H1 (cell line): Measurements from ENCODE around the gene MBIP. TPM values are rescaled to one million over a fixed set of nuclear protein-coding genes. Genes with fewer than 3 reads are reported as not detected.

Experiments used
- CTCF ChIA-PET: fragments of 300-600 bp; sonication (Branson Sonifier 250); formaldehyde crosslinking; loops from one replicate; lab custom pipeline; 2021; ENCODE audit not compliant: partially characterized antibody; lab: Charles Lee
- POLR2A ChIA-PET: fragments of 300-600 bp; sonication (Branson Sonifier 250); formaldehyde crosslinking; loops from one replicate; lab custom pipeline; 2021; ENCODE audit warnings: inconsistent platforms; ENCODE audit not compliant: partially characterized antibody; lab: Charles Lee
- DNase-seq, 2 experiments: peaks; one replicate each; pipeline versions ENCODE4 v3.0.0 to v3.0.0-alpha.2; 2010 to 2022; ENCODE audit warnings: low spot score in 2 of 2, low read depth in 1 of 2, mixed read lengths in 1 of 2
- FAIRE-seq: peaks from 2 replicates; lab custom pipeline; 2011; peaks lifted over from hg19 to GRCh38; lab: Jason Lieb, UNC
- H2AFZ ChIP-seq: 2 replicates; pipeline ENCODE4 v1.8.1; 2012; ENCODE audit warnings: low read length, inconsistent platforms
- H2AK5ac ChIP-seq: 2 replicates; pipeline ENCODE4 v1.6.1; 2013; ENCODE audit warnings: low read depth, low read length
- H2BK120ac ChIP-seq: replicated peaks from 2 replicates; pipeline ENCODE3; 2013; ENCODE audit warnings: low read depth, low read length, inconsistent platforms
- H2BK12ac ChIP-seq: 2 replicates; pipeline ENCODE4 v1.6.1; 2013; ENCODE audit warnings: low read depth, low read length
- H2BK15ac ChIP-seq: 2 replicates; pipeline ENCODE4 v1.6.1; 2013; ENCODE audit warnings: low read length
- H2BK20ac ChIP-seq: 2 replicates; pipeline ENCODE4 v1.6.1; 2013; ENCODE audit warnings: low read length
- H2BK5ac ChIP-seq: 2 replicates; pipeline ENCODE4 v1.6.1; 2013; ENCODE audit warnings: low read depth, low read length
- H3K14ac ChIP-seq: 2 replicates; pipeline ENCODE4 v1.6.1; 2013; ENCODE audit warnings: inconsistent platforms; ENCODE audit not compliant: insufficient read length
- H3K18ac ChIP-seq: 2 replicates; pipeline ENCODE4 v1.6.1; 2013; ENCODE audit warnings: low read length; ENCODE audit errors: extremely low read depth
- H3K23ac ChIP-seq: 2 replicates; pipeline ENCODE4 v1.6.1; 2013; ENCODE audit warnings: inconsistent platforms; ENCODE audit not compliant: insufficient read length
- H3K23me2 ChIP-seq: 2 replicates; pipeline ENCODE4 v1.6.1; 2013; ENCODE audit warnings: low read depth, low read length
- H3K27ac ChIP-seq: 2 replicates; pipeline ENCODE4 v1.6.1; 2011; ENCODE audit warnings: low read depth, low read length, inconsistent platforms
- H3K27me3 ChIP-seq, 4 experiments: replicated peaks in 1 of 4; 1 replicate in 1 of 4; 2 replicates in 3 of 4; pipeline versions ENCODE4 v1.6.1 to v1.8.1; 2011 to 2013; ENCODE audit warnings: low read length in 3 of 4, mild to moderate bottlenecking in 3 of 4, inconsistent platforms in 2 of 4, mixed read lengths in 2 of 4, moderate library complexity in 1 of 4; ENCODE audit not compliant: control insufficient read depth in 3 of 4, insufficient read depth in 3 of 4; ENCODE audit errors: extremely low read depth in 1 of 4
- H3K36me3 ChIP-seq, 4 experiments: 2 replicates each; pipeline versions ENCODE4 v1.6.1 to v1.8.1; 2011 to 2013; ENCODE audit warnings: mild to moderate bottlenecking in 4 of 4, low read length in 3 of 4, moderate library complexity in 2 of 4, control low read depth in 1 of 4, inconsistent platforms in 1 of 4; ENCODE audit not compliant: insufficient read depth in 4 of 4, control insufficient read depth in 2 of 4
- H3K4ac ChIP-seq: replicated peaks from 2 replicates; pipeline ENCODE3; 2013; ENCODE audit warnings: low read length, low read depth, mixed read lengths, inconsistent platforms; ENCODE audit not compliant: insufficient read length
- H3K4me1 ChIP-seq, 4 experiments: replicated peaks in 1 of 4; 1 replicate in 1 of 4; 2 replicates in 3 of 4; pipeline versions ENCODE4 v1.6.1 to v1.8.1; 2011 to 2013; ENCODE audit warnings: low read length in 3 of 4, inconsistent platforms in 2 of 4, mixed read lengths in 1 of 4; ENCODE audit not compliant: insufficient read depth in 4 of 4, control insufficient read depth in 3 of 4
- H3K4me2 ChIP-seq, 2 experiments: 2 replicates each; pipeline versions ENCODE4 v1.6.1 to v1.8.1; 2011 to 2013; ENCODE audit warnings: low read depth in 2 of 2, low read length in 2 of 2, control low read depth in 1 of 2, inconsistent platforms in 1 of 2, mild to moderate bottlenecking in 1 of 2; ENCODE audit not compliant: insufficient read depth in 1 of 2
- H3K4me3 ChIP-seq, 4 experiments: fragments of 200-600, 300-600 bp in 1 of 4; sonication (generic), shearing (Covaris generic), sonication (Bioruptor Twin) in 1 of 4; 2 replicates each; pipeline versions ENCODE4 v1.5.1 to v1.8.1; 2011 to 2016; ENCODE audit warnings: low read length in 4 of 4, low read depth in 3 of 4, control low read depth in 2 of 4, inconsistent platforms in 2 of 4, mild to moderate bottlenecking in 2 of 4, mixed read lengths in 1 of 4, moderate library complexity in 1 of 4; ENCODE audit not compliant: insufficient read depth in 2 of 4; ENCODE audit errors: extremely low read depth in 1 of 4
- H3K56ac ChIP-seq: replicated peaks from 2 replicates; pipeline ENCODE3; 2013; ENCODE audit warnings: low read depth, mild to moderate bottlenecking, mixed read lengths, low read length, inconsistent platforms; ENCODE audit not compliant: insufficient read length
- H3K79me1 ChIP-seq: 2 replicates; pipeline ENCODE4 v1.6.1; 2013; ENCODE audit warnings: low read depth, low read length, control low read depth
- H3K79me2 ChIP-seq, 2 experiments: 2 replicates each; pipeline versions ENCODE4 v1.6.1 to v1.8.1; 2012 to 2013; ENCODE audit warnings: low read length in 2 of 2, mild to moderate bottlenecking in 2 of 2, inconsistent platforms in 1 of 2; ENCODE audit not compliant: insufficient read depth in 2 of 2, control insufficient read depth in 1 of 2
- H3K9ac ChIP-seq, 4 experiments: replicated peaks in 1 of 4; 1 replicate in 1 of 4; 2 replicates in 3 of 4; pipeline versions ENCODE4 v1.6.1 to v1.8.1; 2011 to 2013; ENCODE audit warnings: low read depth in 3 of 4, low read length in 3 of 4, control low read depth in 2 of 4, mild to moderate bottlenecking in 2 of 4, moderate library complexity in 2 of 4, inconsistent platforms in 1 of 4; ENCODE audit errors: extremely low read depth in 1 of 4
- H3K9me3 ChIP-seq, 2 experiments: 2 replicates each; pipeline versions ENCODE4 v1.6.1 to v1.8.1; 2012 to 2013; ENCODE audit warnings: mild to moderate bottlenecking in 2 of 2, moderate library complexity in 2 of 2, control low read depth in 1 of 2, inconsistent platforms in 1 of 2, low read depth in 1 of 2, low read length in 1 of 2, mixed read lengths in 1 of 2; ENCODE audit not compliant: insufficient read depth in 2 of 2
- H4K20me1 ChIP-seq, 2 experiments: replicated peaks in 1 of 2; 2 replicates each; pipeline versions ENCODE3 to v1.8.1; 2011 to 2013; ENCODE audit warnings: inconsistent platforms in 2 of 2, low read length in 2 of 2, mild to moderate bottlenecking in 1 of 2; ENCODE audit not compliant: insufficient read depth in 2 of 2, control insufficient read depth in 1 of 2
- H4K5ac ChIP-seq: 2 replicates; pipeline ENCODE4 v1.6.1; 2013; ENCODE audit warnings: low read length, low read depth, mixed read lengths, inconsistent platforms; ENCODE audit not compliant: insufficient read length
- H4K8ac ChIP-seq: 2 replicates; pipeline ENCODE4 v1.8.0; 2013; ENCODE audit warnings: mild to moderate bottlenecking, moderate library complexity, low read length, inconsistent platforms; ENCODE audit not compliant: insufficient read depth; ENCODE audit errors: extremely low read depth
- H4K91ac ChIP-seq: replicated peaks from 2 replicates; pipeline ENCODE3; 2013; ENCODE audit warnings: low read length, mixed read lengths, inconsistent platforms; ENCODE audit not compliant: insufficient read length
- ASH2L ChIP-seq: fragments of 200-600, 300-600 bp; sonication (generic); IDR thresholded peaks from one replicate; pipeline ENCODE4 v1.7.1; 2017; ENCODE audit warnings: low read length
- CEBPB ChIP-seq: IDR thresholded peaks from 2 replicates; pipeline ENCODE4 v1.6.1; 2012; ENCODE audit warnings: low read depth, low read length
- CHD2 ChIP-seq: IDR thresholded peaks from 2 replicates; pipeline ENCODE4 v1.6.1; 2012; ENCODE audit warnings: low read length, improper control_type of control experiment
- EP300 ChIP-seq, 2 experiments: IDR thresholded peaks; 1 replicate in 1 of 2; 2 replicates in 1 of 2; pipeline ENCODE4 v1.6.1; 2011 to 2012; ENCODE audit warnings: low read depth in 2 of 2, low read length in 2 of 2, mild to moderate bottlenecking in 2 of 2, borderline replicate concordance in 1 of 2, inconsistent platforms in 1 of 2, moderate library complexity in 1 of 2
- HDAC2 ChIP-seq, 2 experiments: fragments of 300-600 bp in 1 of 2; sonication (generic) in 1 of 2; IDR thresholded peaks; 2 replicates each; pipeline ENCODE4 v1.6.1; 2011 to 2012; ENCODE audit warnings: low read depth in 2 of 2, low read length in 2 of 2, mild to moderate bottlenecking in 2 of 2, moderate library complexity in 2 of 2, borderline replicate concordance in 1 of 2, inconsistent platforms in 1 of 2
- SAP30 ChIP-seq: fragments of 300-600 bp; sonication (generic); IDR thresholded peaks from 2 replicates; pipeline ENCODE4 v1.7.1; 2012; ENCODE audit warnings: low read length, moderate library complexity, mild to moderate bottlenecking, inconsistent platforms; ENCODE audit not compliant: insufficient read depth, insufficient replicate concordance
- SP2 ChIP-seq: IDR thresholded peaks from 2 replicates; pipeline ENCODE4 v1.6.1; 2012; ENCODE audit warnings: mild to moderate bottlenecking, low read length, inconsistent platforms
- TCF12 ChIP-seq: IDR thresholded peaks from 2 replicates; pipeline ENCODE4 v1.6.1; 2011; ENCODE audit warnings: low read depth, mild to moderate bottlenecking, low read length
- WGBS, 2 experiments: shearing (Covaris generic) in 1 of 2; methylation state at CpG; one replicate each; pipeline versions ENCODE4 v1.1.6 to v1.1.7; 2013 to 2015; ENCODE audit warnings: low lambda C conversion rate in 2 of 2, mixed read lengths in 2 of 2, inconsistent platforms in 1 of 2, low coverage in 1 of 2, missing lambda C conversion rate in 1 of 2; ENCODE audit not compliant: insufficient replicate concordance in 2 of 2, insufficient coverage in 1 of 2, insufficient read length in 1 of 2; ENCODE audit errors: extremely low coverage in 1 of 2, missing lambda C conversion rate in 1 of 2; 5-methylcytosine and 5-hydroxymethylcytosine counted together
- polyA plus RNA-seq, 7 experiments: library from polyadenylated mRNA; depleted of rRNA in 3 of 7; stranded (reverse) in 5 of 7; unstranded in 2 of 7; fragments of >200 nt in 5 of 7; fragments of 200-250 nt in 2 of 7; gene quantifications; 1 replicate in 5 of 7; 2 replicates in 1 of 7; 4 replicates in 1 of 7; pipeline versions ENCODE4 v1.2.1 to v1.2.3, GENCODE V29; 2011 to 2013; ENCODE audit warnings: missing spikeins in 2 of 7, mixed read lengths in 2 of 7
- total RNA-seq: library from RNA; stranded (reverse); fragmentation: NEBNext Ultra II Directional; extraction: Animal tissue kit (Norgen Biotek cat#: 25700); gene quantifications from 2 replicates; pipeline ENCODE4 v1.2.1, GENCODE V29; 2021
- TF ChIP-seq, protein P1 (sequence below): IDR thresholded peaks from 2 replicates; pipeline ENCODE4 v1.6.1; 2012; ENCODE audit warnings: inconsistent platforms

MBIP gene
- total and polyA plus RNA-seq, 2 of the 8 experiments (the other 6 are each of a cell fraction or from before 2014, with no cell fraction given), result 15.0 to 27.4 TPM

- Histone ChIP-seq H2BK120ac (no peak overlapping the region), H3K4me2 (no peak overlapping the region), H3K23ac (no peak overlapping the region), H3K36me3 (no peaks in the 10 kb centered on the region), H3K4me1 (no peaks in the 10 kb centered on the region), H3K9ac (no peak overlapping the region), H4K5ac (no peak overlapping the region), H2BK5ac (no peak overlapping the region), H3K18ac (no peak overlapping the region), H3K79me2 (no peaks in the 10 kb centered on the region), H2BK15ac (no peak overlapping the region), H4K8ac (no peak overlapping the region), H3K9me3 (no peaks in the 10 kb centered on the region), H2BK20ac (no peak overlapping the region), H3K27ac (no peak overlapping the region), H2AK5ac (no peak overlapping the region), H3K56ac (no peak overlapping the region)
- no peak for DNase-seq
- TF ChIP-seq SP2, result no peak
- no peak for TF ChIP-seq CHD2
- no peak for TF ChIP-seq CEBPB
- TF ChIP-seq, protein P1, sequence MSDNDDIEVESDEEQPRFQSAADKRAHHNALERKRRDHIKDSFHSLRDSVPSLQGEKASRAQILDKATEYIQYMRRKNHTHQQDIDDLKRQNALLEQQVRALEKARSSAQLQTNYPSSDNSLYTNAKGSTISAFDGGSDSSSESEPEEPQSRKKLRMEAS, result no peak
- TF ChIP-seq HDAC2 (IDR thresholded peaks at IDR 0.05; ENCODE audit: borderline replicate concordance in 1 of 2, low read depth in 2 of 2, low read length in 2 of 2), result no peak
- TF ChIP-seq SAP30, result no peak
- TF ChIP-seq TCF12, result no peak
- no peak for TF ChIP-seq ASH2L
- TF ChIP-seq EP300 (IDR thresholded peaks at IDR 0.05; ENCODE audit: borderline replicate concordance in 1 of 2, low read depth in 2 of 2, low read length in 2 of 2), result no peak
- TF ChIP-seq, all 59 proteins: peak for 0
- WGBS, 2 experiments, result 90% methylated on average over 4 of the region's 4 CpGs; no CpG with 5 or more reads in 1 of the 2 experiments
- Histone ChIP-seq H3K79me1 (no peaks in the 10 kb centered on the region), H4K91ac (no peak overlapping the region), H3K4ac (no peak overlapping the region), H3K14ac (no peak overlapping the region), H2BK12ac (no peak overlapping the region), H3K4me3 (no peak overlapping the region), H3K23me2 (no peaks in the 10 kb centered on the region), H4K20me1 (no peaks in the 10 kb centered on the region), H2AFZ (no peak overlapping the region), H3K27me3 (no peaks in the 10 kb centered on the region)
- ChIA-PET POLR2A (no interaction called here), CTCF (no interaction called here)
- no peak for FAIRE-seq
Observed at GRCh38 chr14:36333119-36333518, 12.7 kb upstream of the MBIP start.
